Renal cortex interstitium (tissue), 11 donors: ENCODE results near the gene RASAL1. TPM values are rescaled to one million over a fixed set of nuclear protein-coding genes. Genes with fewer than 3 reads are reported as not detected.
"Not testable (repeated sequence)": the region's sequence is repeated elsewhere in the genome, so short reads cannot be mapped to it uniquely, and the experiment has no call there.

Source experiments
- DNase-seq, 11 donors: peaks; one replicate each; pipeline ENCODE4 v3.0.0-alpha.2; 2013; ENCODE audit warnings: low read depth in 9 of 11, low spot score in 4 of 11; ENCODE audit errors: extremely low read depth in 1 of 11
- polyA plus RNA-seq, 3 donors: library from polyadenylated mRNA; unstranded; fragments of 120-200 nt; gene quantifications; one replicate each; pipeline ENCODE4 v1.2.1, GENCODE V29; 2013; ENCODE audit not compliant: insufficient read length in 3 of 3

The RASAL1 gene
- polyA plus RNA-seq, 3 donors: 6.3 to 27.3 (median 8.2) TPM

- no peak for DNase-seq
Measured at GRCh38 chr12:113128802-113129663, 6.5 kb downstream of the RASAL1 start.

GRCh38 chr12:113127791-113128199 lies 7.8 kb downstream of the RASAL1 start:
- no peak for DNase-seq

GRCh38 chr12:113120670-113121370 lies 14.7 kb downstream of the RASAL1 start:
- DNase-seq: no peak

- DNase-seq: no peak
Measured at GRCh38 chr12:113119980-113120669, 15.4 kb downstream of the RASAL1 start.

- no peak for DNase-seq
Measured at GRCh38 chr12:113118142-113118541, 17.4 kb downstream of the RASAL1 start.

GRCh38 chr12:113117684-113118083 lies 17.9 kb downstream of the RASAL1 start:
- DNase-seq: not testable (repeated sequence)

GRCh38 chr12:113116875-113117274 lies 18.7 kb downstream of the RASAL1 start:
- DNase-seq: no peak

GRCh38 chr12:113115455-113116126 lies 20.0 kb downstream of the RASAL1 start:
- DNase-seq: no peak

- no peak for DNase-seq
Measured at GRCh38 chr12:113114447-113115178, 20.9 kb downstream of the RASAL1 start.

- no peak for DNase-seq
Measured at GRCh38 chr12:113113397-113113796, 22.2 kb downstream of the RASAL1 start.

- no peak for DNase-seq
Measured at GRCh38 chr12:113112043-113112899, 23.3 kb downstream of the RASAL1 start.

- no peak for DNase-seq
Measured at GRCh38 chr12:113111247-113111646, 24.3 kb downstream of the RASAL1 start.

GRCh38 chr12:113109872-113110599 lies 25.5 kb downstream of the RASAL1 start:
- DNase-seq: no peak

- no peak for DNase-seq
Measured at GRCh38 chr12:113109360-113109759, 26.2 kb downstream of the RASAL1 start.

GRCh38 chr12:113108308-113108707 lies 27.3 kb downstream of the RASAL1 start:
- no peak for DNase-seq

- DNase-seq: no peak
Measured at GRCh38 chr12:113106361-113106760, 29.2 kb downstream of the RASAL1 start.

GRCh38 chr12:113105606-113106271 lies 29.8 kb downstream of the RASAL1 start:
- DNase-seq: no peak
